Stimulated activated naive CD8-positive, alpha-beta T cell treated with anti-CD3 and anti-CD28 coated beads, Interleukin-15, Interleukin-2, amounts not matched to agents 100 ng/mL and 50 ng/mL, for 24 hours (primary cell): ENCODE data around the gene TMEM238L.

Experiments used
- H3K27ac Mint-ChIP-seq: one replicate; pipeline ENCODE4 v1.8.0; 2021; ENCODE audit warnings: mild to moderate bottlenecking, mixed read lengths
- H3K27me3 Mint-ChIP-seq: one replicate; pipeline ENCODE4 v1.8.0; 2021; ENCODE audit warnings: mixed read lengths
- H3K36me3 Mint-ChIP-seq: one replicate; pipeline ENCODE4 v1.8.0; 2021; ENCODE audit warnings: low read depth, mixed read lengths
- H3K4me1 Mint-ChIP-seq: one replicate; pipeline ENCODE4 v1.8.0; 2021; ENCODE audit warnings: low read depth, mixed read lengths
- H3K4me3 Mint-ChIP-seq: one replicate; pipeline ENCODE4 v1.8.0; 2021; ENCODE audit warnings: mild to moderate bottlenecking, mixed read lengths
- H3K9me3 Mint-ChIP-seq: one replicate; pipeline ENCODE4 v1.8.0; 2021; ENCODE audit warnings: mixed read lengths

The TMEM238L gene

GRCh38 chr17:10793256-10793655, 10.6 kb downstream of the TMEM238L start:
- Mint-ChIP-seq H3K36me3 (no peaks in the 10 kb centered on the region), H3K27me3 (no peaks in the 10 kb centered on the region), H3K9me3 (no peaks in the 10 kb centered on the region), H3K4me3 (no peak overlapping the region), H3K27ac (no peak overlapping the region), H3K4me1 (peaks cover 6% of the 10 kb centered on the region)

- Mint-ChIP-seq H3K27ac (no peak overlapping the region), H3K27me3 (no peaks in the 10 kb centered on the region), H3K36me3 (no peaks in the 10 kb centered on the region), H3K9me3 (no peaks in the 10 kb centered on the region), H3K4me3 (no peak overlapping the region), H3K4me1 (peaks cover 6% of the 10 kb centered on the region)
Observed at GRCh38 chr17:10792151-10792550, 11.7 kb downstream of the TMEM238L start.

GRCh38 chr17:10790491-10791401, 13.2 kb downstream of the TMEM238L start:
- Mint-ChIP-seq H3K9me3 (no peaks in the 10 kb centered on the region), H3K27ac (no peak overlapping the region), H3K27me3 (no peaks in the 10 kb centered on the region), H3K4me1 (peaks cover 6% of the 10 kb centered on the region), H3K4me3 (no peak overlapping the region), H3K36me3 (no peaks in the 10 kb centered on the region)

- H3K9me3 Mint-ChIP-seq = no peaks in the 10 kb centered on the region
- H3K27me3 Mint-ChIP-seq = no peaks in the 10 kb centered on the region
- H3K4me3 Mint-ChIP-seq = no peak overlapping the region
- peaks cover 6% of the 10 kb centered on the region for H3K4me1 Mint-ChIP-seq
- no peak overlapping the region for H3K27ac Mint-ChIP-seq
- H3K36me3 Mint-ChIP-seq = no peaks in the 10 kb centered on the region
Observed at GRCh38 chr17:10789694-10790271, 14.1 kb downstream of the TMEM238L start.

GRCh38 chr17:10787306-10788045, 16.4 kb downstream of the TMEM238L start:
- no peak overlapping the region for H3K27ac Mint-ChIP-seq

GRCh38 chr17:10785295-10785694, 18.6 kb downstream of the TMEM238L start:
- H3K36me3 Mint-ChIP-seq = no peaks in the 10 kb centered on the region
- no peak overlapping the region for H3K4me3 Mint-ChIP-seq
- H3K27me3 Mint-ChIP-seq = peaks cover 7% of the 10 kb centered on the region
- no peak overlapping the region for H3K27ac Mint-ChIP-seq
- no peaks in the 10 kb centered on the region for H3K4me1 Mint-ChIP-seq
- peaks cover 8% of the 10 kb centered on the region for H3K9me3 Mint-ChIP-seq

More at GRCh38 chr17:10787306-10788045, 16.4 kb downstream of the TMEM238L start:
- H3K9me3 Mint-ChIP-seq = peaks cover 8% of the 10 kb centered on the region
- H3K4me1 Mint-ChIP-seq = peaks cover 2% of the 10 kb centered on the region
- H3K4me3 Mint-ChIP-seq = no peak overlapping the region
- H3K36me3 Mint-ChIP-seq = no peaks in the 10 kb centered on the region
- H3K27me3 Mint-ChIP-seq = peaks cover 7% of the 10 kb centered on the region

- H3K4me1 Mint-ChIP-seq = no peaks in the 10 kb centered on the region
- H3K9me3 Mint-ChIP-seq = peaks cover 8% of the 10 kb centered on the region
- H3K27ac Mint-ChIP-seq = no peak overlapping the region
- peaks cover 7% of the 10 kb centered on the region for H3K27me3 Mint-ChIP-seq
- no peak overlapping the region for H3K4me3 Mint-ChIP-seq
- H3K36me3 Mint-ChIP-seq = no peaks in the 10 kb centered on the region
Observed at GRCh38 chr17:10779609-10780008, 24.3 kb downstream of the TMEM238L start.

- Mint-ChIP-seq H3K36me3 (no peaks in the 10 kb centered on the region), H3K27ac (no peak overlapping the region), H3K4me1 (no peaks in the 10 kb centered on the region), H3K9me3 (peaks cover 3% of the 10 kb centered on the region), H3K27me3 (peaks cover 3% of the 10 kb centered on the region), H3K4me3 (no peak overlapping the region)
Observed at GRCh38 chr17:10777890-10778289, 26.0 kb downstream of the TMEM238L start.

- no peaks in the 10 kb centered on the region for H3K4me1 Mint-ChIP-seq
- H3K9me3 Mint-ChIP-seq = no peaks in the 10 kb centered on the region
- no peak overlapping the region for H3K4me3 Mint-ChIP-seq
- no peak overlapping the region for H3K27ac Mint-ChIP-seq
- H3K27me3 Mint-ChIP-seq = no peaks in the 10 kb centered on the region
- H3K36me3 Mint-ChIP-seq = no peaks in the 10 kb centered on the region
Observed at GRCh38 chr17:10777131-10777807, 26.6 kb downstream of the TMEM238L start.

GRCh38 chr17:10776381-10776780, 27.5 kb downstream of the TMEM238L start:
- H3K36me3 Mint-ChIP-seq = no peaks in the 10 kb centered on the region
- H3K9me3 Mint-ChIP-seq = peaks cover 5% of the 10 kb centered on the region
- H3K27me3 Mint-ChIP-seq = no peaks in the 10 kb centered on the region
- no peak overlapping the region for H3K27ac Mint-ChIP-seq
- H3K4me1 Mint-ChIP-seq = no peaks in the 10 kb centered on the region
- no peak overlapping the region for H3K4me3 Mint-ChIP-seq

GRCh38 chr17:10775740-10776356, 28.1 kb downstream of the TMEM238L start:
- no peaks in the 10 kb centered on the region for H3K27me3 Mint-ChIP-seq
- peaks cover 7% of the 10 kb centered on the region for H3K9me3 Mint-ChIP-seq

GRCh38 chr17:10775058-10775457, 28.8 kb downstream of the TMEM238L start:
- no peaks in the 10 kb centered on the region for H3K4me1 Mint-ChIP-seq
- H3K27me3 Mint-ChIP-seq = no peaks in the 10 kb centered on the region
- no peaks in the 10 kb centered on the region for H3K36me3 Mint-ChIP-seq
- no peak overlapping the region for H3K27ac Mint-ChIP-seq
- no peak overlapping the region for H3K4me3 Mint-ChIP-seq
- H3K9me3 Mint-ChIP-seq = peaks cover 7% of the 10 kb centered on the region

More at GRCh38 chr17:10775740-10776356, 28.1 kb downstream of the TMEM238L start:
- H3K4me3 Mint-ChIP-seq = no peak overlapping the region
- H3K27ac Mint-ChIP-seq = no peak overlapping the region
- H3K36me3 Mint-ChIP-seq = no peaks in the 10 kb centered on the region
- H3K4me1 Mint-ChIP-seq = no peaks in the 10 kb centered on the region

- no peak overlapping the region for H3K27ac Mint-ChIP-seq
- H3K27me3 Mint-ChIP-seq = no peaks in the 10 kb centered on the region
- no peaks in the 10 kb centered on the region for H3K4me1 Mint-ChIP-seq
- H3K4me3 Mint-ChIP-seq = no peak overlapping the region
- peaks cover 7% of the 10 kb centered on the region for H3K9me3 Mint-ChIP-seq
- no peaks in the 10 kb centered on the region for H3K36me3 Mint-ChIP-seq
Observed at GRCh38 chr17:10773391-10773790, 30.5 kb downstream of the TMEM238L start.
